Smooth muscle cell (in vitro differentiated cells): ENCODE results near the gene TAPBPL. TPM values are rescaled to one million over a fixed set of nuclear protein-coding genes. Genes with fewer than 3 reads are reported as not detected.
A peak's percentile ranks its signal among the peaks of the same experiment; 100 is the strongest.
"Not testable (repeated sequence)": the region's sequence is repeated elsewhere in the genome, so short reads cannot be mapped to it uniquely, and the experiment has no call there.

Experiments
- DNase-seq: peaks from one replicate; lab custom pipeline; 2025; ENCODE audit not compliant: unreplicated experiment; lab: John Stamatoyannopoulos, UW
- H2AFZ ChIP-seq: fragments of 200-600 bp; sonication (generic); 2 replicates; pipeline ENCODE4 v1.6.0; 2016; ENCODE audit warnings: antibody characterized with exemption, low read depth, mild to moderate bottlenecking
- H3F3A ChIP-seq: fragments of 200-600 bp; sonication (generic); 2 replicates; pipeline ENCODE4 v1.6.0; 2017; ENCODE audit warnings: antibody characterized with exemption, low read depth
- H3K27ac ChIP-seq: fragments of 200-600 bp; sonication (generic); 2 replicates; pipeline ENCODE4 v1.5.1; 2016; ENCODE audit warnings: low read depth, mild to moderate bottlenecking
- H3K27me3 ChIP-seq: fragments of 200-600 bp; sonication (generic); 2 replicates; pipeline ENCODE4 v1.6.1; 2016; ENCODE audit warnings: low read depth, mild to moderate bottlenecking
- H3K36me3 ChIP-seq: fragments of 200-600 bp; sonication (generic); 2 replicates; pipeline ENCODE4 v1.5.1; 2016; ENCODE audit warnings: low read depth
- H3K4me1 ChIP-seq: fragments of 200-600 bp; sonication (generic); 2 replicates; pipeline ENCODE4 v1.5.1; 2016; ENCODE audit warnings: low read depth
- H3K4me2 ChIP-seq: fragments of 200-600 bp; sonication (generic); 2 replicates; pipeline ENCODE4 v1.6.0; 2016; ENCODE audit warnings: mild to moderate bottlenecking
- H3K4me3 ChIP-seq: fragments of 200-600 bp; sonication (generic); 2 replicates; pipeline ENCODE4 v1.5.1; 2016; ENCODE audit warnings: mild to moderate bottlenecking
- H3K79me2 ChIP-seq: fragments of 200-600 bp; sonication (generic); 2 replicates; pipeline ENCODE4 v1.6.0; 2016; ENCODE audit warnings: low read depth, mild to moderate bottlenecking
- H3K9ac ChIP-seq: fragments of 200-600 bp; sonication (generic); 2 replicates; pipeline ENCODE4 v1.6.0; 2016; ENCODE audit warnings: low read depth
- H3K9me3 ChIP-seq: fragments of 200-600 bp; sonication (generic); replicated peaks from 2 replicates; pipeline ENCODE4 v1.5.1; 2016; ENCODE audit warnings: low read depth
- H4K20me1 ChIP-seq: fragments of 200-600 bp; sonication (generic); 2 replicates; pipeline ENCODE4 v1.6.0; 2016; ENCODE audit warnings: low read depth
- WGBS: methylation state at CpG from one replicate; pipeline ENCODE4 v1.1.7; 2016; ENCODE audit warnings: low lambda C conversion rate; 5-methylcytosine and 5-hydroxymethylcytosine counted together
- polyA plus RNA-seq: library from polyadenylated mRNA; unstranded; fragments of >200 nt; fragmentation: Nextera tagmentation; extraction: Ambion mirVana; gene quantifications from 2 replicates; pipeline ENCODE4 v1.2.1, GENCODE V29; 2016
- total RNA-seq: library from RNA; depleted of rRNA; stranded (reverse); fragments of >200 nt; gene quantifications from 2 replicates; pipeline ENCODE4 v1.2.3, GENCODE V29; 2014
- TF ChIP-seq, protein P1 (sequence below): fragments of 200-600 bp; sonication (generic); IDR thresholded peaks from 2 replicates; pipeline ENCODE4 v1.5.1; 2017; ENCODE audit warnings: borderline replicate concordance, mild to moderate bottlenecking, antibody characterized with exemption; ENCODE audit not compliant: insufficient read depth, poor library complexity, severe bottlenecking

TAPBPL gene
- total and polyA plus RNA-seq, 2 experiments from 2014 or later: 0.85 to 3.2 TPM

GRCh38 chr12:6476489-6476888, 24.6 kb downstream of the TAPBPL start:
- Histone ChIP-seq H3F3A (no peaks in the 10 kb centered on the region), H2AFZ (no peak overlapping the region), H3K27ac (peak overlapping the region; percentile 89), H4K20me1 (no peaks in the 10 kb centered on the region), H3K27me3 (no peaks in the 10 kb centered on the region), H3K4me2 (peak overlapping the region; percentile 71), H3K79me2 (no peaks in the 10 kb centered on the region), H3K9me3 (no peaks in the 10 kb centered on the region), H3K4me3 (no peak overlapping the region), H3K9ac (no peak overlapping the region), H3K4me1 (no peaks in the 10 kb centered on the region), H3K36me3 (no peaks in the 10 kb centered on the region)
- DNase-seq: no peak
- TF ChIP-seq, protein P1, sequence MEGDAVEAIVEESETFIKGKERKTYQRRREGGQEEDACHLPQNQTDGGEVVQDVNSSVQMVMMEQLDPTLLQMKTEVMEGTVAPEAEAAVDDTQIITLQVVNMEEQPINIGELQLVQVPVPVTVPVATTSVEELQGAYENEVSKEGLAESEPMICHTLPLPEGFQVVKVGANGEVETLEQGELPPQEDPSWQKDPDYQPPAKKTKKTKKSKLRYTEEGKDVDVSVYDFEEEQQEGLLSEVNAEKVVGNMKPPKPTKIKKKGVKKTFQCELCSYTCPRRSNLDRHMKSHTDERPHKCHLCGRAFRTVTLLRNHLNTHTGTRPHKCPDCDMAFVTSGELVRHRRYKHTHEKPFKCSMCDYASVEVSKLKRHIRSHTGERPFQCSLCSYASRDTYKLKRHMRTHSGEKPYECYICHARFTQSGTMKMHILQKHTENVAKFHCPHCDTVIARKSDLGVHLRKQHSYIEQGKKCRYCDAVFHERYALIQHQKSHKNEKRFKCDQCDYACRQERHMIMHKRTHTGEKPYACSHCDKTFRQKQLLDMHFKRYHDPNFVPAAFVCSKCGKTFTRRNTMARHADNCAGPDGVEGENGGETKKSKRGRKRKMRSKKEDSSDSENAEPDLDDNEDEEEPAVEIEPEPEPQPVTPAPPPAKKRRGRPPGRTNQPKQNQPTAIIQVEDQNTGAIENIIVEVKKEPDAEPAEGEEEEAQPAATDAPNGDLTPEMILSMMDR: no peak
- 34% methylated on average over 3 of the region's 3 CpGs for WGBS

DNA sequence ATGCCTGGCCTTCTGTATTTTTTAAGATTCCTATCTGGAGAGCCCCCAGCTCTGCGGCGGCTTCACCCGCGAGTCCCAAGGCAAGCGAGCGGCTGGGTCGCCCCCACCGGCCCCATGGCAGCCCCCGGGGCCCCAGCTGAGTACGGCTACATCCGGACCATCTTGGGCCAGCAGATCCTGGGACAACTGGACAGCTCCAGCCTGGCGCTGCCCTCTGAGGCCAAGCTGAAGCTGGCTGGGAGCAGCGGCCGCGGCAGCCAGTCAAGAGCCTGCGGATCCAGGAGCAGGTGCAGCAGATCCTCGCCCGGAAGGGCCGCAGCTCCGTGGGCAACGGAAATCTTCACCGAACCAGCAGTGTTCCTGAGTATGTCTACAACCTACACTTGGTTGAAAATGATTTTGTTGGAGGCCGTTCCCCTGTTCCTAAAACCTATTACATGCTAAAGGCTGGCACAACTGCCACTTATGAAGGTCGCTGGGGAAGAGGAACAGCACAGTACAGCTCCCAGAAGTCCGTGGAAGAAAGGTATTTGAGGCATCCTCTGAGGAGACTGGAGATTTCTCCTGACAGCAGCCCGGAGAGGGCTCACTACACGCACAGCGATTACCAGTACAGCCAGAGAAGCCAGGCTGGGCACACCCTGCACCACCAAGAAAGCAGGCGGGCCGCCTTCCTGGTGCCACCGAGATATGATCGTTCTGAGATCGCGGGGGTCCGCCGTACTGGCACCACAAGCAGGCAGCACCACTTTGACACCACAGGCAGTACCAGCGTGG, 25.9 kb downstream of the TAPBPL start:
- H3K4me3 ChIP-seq, H3K36me3 ChIP-seq, H3K4me2 ChIP-seq, H3K9ac ChIP-seq, H3K79me2 ChIP-seq, H2AFZ ChIP-seq, H3F3A ChIP-seq, H3K9me3 ChIP-seq, H3K27ac ChIP-seq, H3K4me1 ChIP-seq, H4K20me1 ChIP-seq, H3K27me3 ChIP-seq, DNase-seq: not testable (repeated sequence)
- WGBS: 94% methylated on average over 35 of the region's 37 CpGs

GRCh38 chr12:6478416-6478815, 26.6 kb downstream of the TAPBPL start:
- H3K4me3 ChIP-seq: no peak overlapping the region
- H3K27me3 ChIP-seq: no peaks in the 10 kb centered on the region
- no peak for DNase-seq
- no peak overlapping the region for H3K9ac ChIP-seq
- no peaks in the 10 kb centered on the region for H3F3A ChIP-seq
- H3K36me3 ChIP-seq: no peaks in the 10 kb centered on the region
- no peak overlapping the region for H3K4me2 ChIP-seq
- H4K20me1 ChIP-seq: no peaks in the 10 kb centered on the region
- no peaks in the 10 kb centered on the region for H3K79me2 ChIP-seq
- TF ChIP-seq, protein P1: no peak
- H3K9me3 ChIP-seq: no peaks in the 10 kb centered on the region
- H3K4me1 ChIP-seq: no peaks in the 10 kb centered on the region
- WGBS: 86% methylated on average over 20 of the region's 20 CpGs
- peak overlapping the region; percentile 50 for H3K27ac ChIP-seq
- H2AFZ ChIP-seq: no peak overlapping the region

- H3K4me2 ChIP-seq: no peak overlapping the region
- H3K4me1 ChIP-seq: peaks cover 7% of the 10 kb centered on the region
- H3K27ac ChIP-seq: no peak overlapping the region
- H3K9me3 ChIP-seq: no peaks in the 10 kb centered on the region
- H4K20me1 ChIP-seq: no peaks in the 10 kb centered on the region
- no peak overlapping the region for H3K4me3 ChIP-seq
- no peak overlapping the region for H2AFZ ChIP-seq
- H3K79me2 ChIP-seq: peaks cover 9% of the 10 kb centered on the region
- H3K36me3 ChIP-seq: no peaks in the 10 kb centered on the region
- DNase-seq: no peak
- WGBS: 94% methylated on average over 1 of the region's 1 CpG
- no peak overlapping the region for H3K9ac ChIP-seq
- TF ChIP-seq, protein P1: no peak
- peaks cover 4% of the 10 kb centered on the region for H3F3A ChIP-seq
- no peaks in the 10 kb centered on the region for H3K27me3 ChIP-seq
Observed at GRCh38 chr12:6488240-6488639, 36.4 kb downstream of the TAPBPL start.
